ENCODE results near the gene HSD17B3. TPM values are rescaled to one million over a fixed set of nuclear protein-coding genes. Genes with fewer than 3 reads are reported as not detected.

The HSD17B3 gene
- total RNA-seq, 2 experiments from 2014 or later = 0.42 to 0.80 TPM

GRCh38 chr9:96243778-96244177, 58.2 kb downstream of the HSD17B3 start:
- Histone ChIP-seq H3K4me3 (ENCODE audit: low read length) (no peak overlapping the region), H3K9me3 (ENCODE audit: control insufficient read depth in 1 of 2, insufficient read depth in 1 of 2, low read length in 2 of 2) (no peaks in the 10 kb centered on the region), H3K36me3 (ENCODE audit: insufficient read depth, low read length) (no peaks in the 10 kb centered on the region), H3K27ac (ENCODE audit: low read depth in 1 of 2, low read length in 2 of 2) (no peak overlapping the region), H3K4me1 (ENCODE audit: insufficient read depth, low read length) (peaks cover 6% of the 10 kb centered on the region), H3K27me3 (ENCODE audit: control insufficient read depth in 1 of 2, insufficient read depth in 2 of 2, low read length in 2 of 2) (peaks cover 14 to 22% of the 10 kb centered on the region in 2 experiments)
- H3K4me3 Mint-ChIP-seq = no peak overlapping the region
- ATAC-seq (ENCODE audit: poor library complexity) (no peak), DNase-seq (no peak)
- no peaks in the 10 kb centered on the region for H3K9me3 Mint-ChIP-seq
- peaks cover 10% of the 10 kb centered on the region for H3K4me1 Mint-ChIP-seq (ENCODE audit: low read depth)
- CTCF ChIA-PET = no interaction called here
- H3K27me3 Mint-ChIP-seq = peaks cover 51% of the 10 kb centered on the region
- TF ChIP-seq CTCF (IDR thresholded peaks at IDR 0.05) = no peak
- H3K36me3 Mint-ChIP-seq (ENCODE audit: low read depth) = no peaks in the 10 kb centered on the region
- POLR2A ChIA-PET = no interaction called here
- H3K27ac Mint-ChIP-seq = no peak overlapping the region
- intact Hi-C loops (cut with DNase I, micrococcal nuclease) = no loop called here

GRCh38 chr9:96242811-96243210, 59.2 kb downstream of the HSD17B3 start:
- no peak for TF ChIP-seq CTCF (IDR thresholded peaks at IDR 0.05)
- Mint-ChIP-seq H3K36me3 (ENCODE audit: low read depth) (no peaks in the 10 kb centered on the region), H3K9me3 (no peaks in the 10 kb centered on the region), H3K27me3 (peaks cover 52% of the 10 kb centered on the region), H3K4me1 (ENCODE audit: low read depth) (peaks cover 10% of the 10 kb centered on the region), H3K27ac (no peak overlapping the region), H3K4me3 (no peak overlapping the region)
- H3K4me1 ChIP-seq (ENCODE audit: insufficient read depth, low read length) = peaks cover 6% of the 10 kb centered on the region
- intact Hi-C loops (cut with DNase I, micrococcal nuclease) = no loop called here
- H3K36me3 ChIP-seq (ENCODE audit: insufficient read depth, low read length) = no peaks in the 10 kb centered on the region
- H3K9me3 ChIP-seq (ENCODE audit: control insufficient read depth in 1 of 2, insufficient read depth in 1 of 2, low read length in 2 of 2) = peaks cover 0 to 4% of the 10 kb centered on the region in 2 experiments
- ChIA-PET CTCF (interaction anchor here (1.4 kb wide), 1 partner anchor 10 kb away, joined by 3 read pairs; no protein-coding TSS in a partner anchor), POLR2A (no interaction called here)
- H3K27ac ChIP-seq (ENCODE audit: low read depth in 1 of 2, low read length in 2 of 2) = no peak overlapping the region
- H3K27me3 ChIP-seq (ENCODE audit: control insufficient read depth in 1 of 2, insufficient read depth in 2 of 2, low read length in 2 of 2) = peaks cover 14 to 18% of the 10 kb centered on the region in 2 experiments
- ATAC-seq (ENCODE audit: poor library complexity) (no peak), DNase-seq (no peak)
- no peak overlapping the region for H3K4me3 ChIP-seq (ENCODE audit: low read length)

- Histone ChIP-seq H3K9me3 (ENCODE audit: control insufficient read depth in 1 of 2, insufficient read depth in 1 of 2, low read length in 2 of 2) (peaks cover 0 to 4% of the 10 kb centered on the region in 2 experiments), H3K4me1 (ENCODE audit: insufficient read depth, low read length) (peaks cover 6% of the 10 kb centered on the region), H3K27me3 (ENCODE audit: control insufficient read depth in 1 of 2, insufficient read depth in 2 of 2, low read length in 2 of 2) (peaks cover 10 to 18% of the 10 kb centered on the region in 2 experiments), H3K36me3 (ENCODE audit: insufficient read depth, low read length) (no peaks in the 10 kb centered on the region), H3K27ac (ENCODE audit: low read depth in 1 of 2, low read length in 2 of 2) (no peak overlapping the region), H3K4me3 (ENCODE audit: low read length) (no peak overlapping the region)
- TF ChIP-seq CTCF (IDR thresholded peaks at IDR 0.05) = no peak
- Mint-ChIP-seq H3K9me3 (no peaks in the 10 kb centered on the region), H3K4me3 (no peak overlapping the region), H3K36me3 (ENCODE audit: low read depth) (no peaks in the 10 kb centered on the region), H3K4me1 (ENCODE audit: low read depth) (peaks cover 10% of the 10 kb centered on the region), H3K27me3 (peaks cover 64% of the 10 kb centered on the region), H3K27ac (no peak overlapping the region)
- DNase-seq (peak in 3 of 14 experiments; percentile 37 to 58 (median 50)), ATAC-seq (ENCODE audit: poor library complexity) (no peak)
- POLR2A ChIA-PET = no interaction called here
- CTCF ChIA-PET = interaction anchor here (1.4 kb wide), 1 partner anchor 9 kb away, joined by 3 read pairs; no protein-coding TSS in a partner anchor
- intact Hi-C loops (cut with DNase I, micrococcal nuclease) = no loop called here
Measured at GRCh38 chr9:96241391-96241809, 60.6 kb downstream of the HSD17B3 start.
